NCI-H1694 treated with DMSO at 0.1 percent for 48 hours (cell line): Measurements from ENCODE around the gene ASIC2.

Experiments
- DNase-seq: peaks from one replicate; lab custom pipeline; 2025; lab: John Stamatoyannopoulos, UW

The ASIC2 gene

GRCh38 chr17:33152783-33153182 lies 140.3 kb downstream of the ASIC2 start:
- DNase-seq: no peak

- DNase-seq: no peak
These were observed 141.5 kb downstream of the ASIC2 start for GRCh38 chr17:33151565-33151964.

- no peak for DNase-seq
These were observed 147.2 kb downstream of the ASIC2 start for GRCh38 chr17:33145941-33146340.

GRCh38 chr17:33144837-33145236 lies 148.3 kb downstream of the ASIC2 start:
- DNase-seq: no peak

- DNase-seq: no peak
These were observed 150.3 kb downstream of the ASIC2 start for GRCh38 chr17:33142705-33143299.

GRCh38 chr17:33140413-33141099 lies 152.5 kb downstream of the ASIC2 start:
- no peak for DNase-seq

- no peak for DNase-seq
These were observed 154.5 kb downstream of the ASIC2 start for GRCh38 chr17:33138627-33139026.

- no peak for DNase-seq
These were observed 155.7 kb downstream of the ASIC2 start for GRCh38 chr17:33137426-33137825.

GRCh38 chr17:33135691-33136090 lies 157.4 kb downstream of the ASIC2 start:
- no peak for DNase-seq

- DNase-seq: no peak
These were observed 161.5 kb downstream of the ASIC2 start for GRCh38 chr17:33131620-33132019.

GRCh38 chr17:33127706-33128105 lies 165.4 kb downstream of the ASIC2 start:
- DNase-seq: no peak

- DNase-seq: no peak
These were observed 167.0 kb downstream of the ASIC2 start for GRCh38 chr17:33126086-33126485.

- no peak for DNase-seq
These were observed 167.5 kb downstream of the ASIC2 start for GRCh38 chr17:33125552-33125950.

- no peak for DNase-seq
These were observed 168.1 kb downstream of the ASIC2 start for GRCh38 chr17:33124871-33125551.

GRCh38 chr17:33124185-33124584 lies 168.9 kb downstream of the ASIC2 start:
- no peak for DNase-seq

- no peak for DNase-seq
These were observed 171.3 kb downstream of the ASIC2 start for GRCh38 chr17:33121756-33122155.

- DNase-seq: no peak
These were observed 171.8 kb downstream of the ASIC2 start for GRCh38 chr17:33121272-33121671.

- no peak for DNase-seq
These were observed 173.0 kb downstream of the ASIC2 start for GRCh38 chr17:33120103-33120502.

- DNase-seq: no peak
These were observed 174.6 kb downstream of the ASIC2 start for GRCh38 chr17:33118391-33119075.

- DNase-seq: no peak
These were observed 177.0 kb downstream of the ASIC2 start for GRCh38 chr17:33116021-33116551.

GRCh38 chr17:33115366-33115765 lies 177.7 kb downstream of the ASIC2 start:
- no peak for DNase-seq

- no peak for DNase-seq
These were observed 179.1 kb downstream of the ASIC2 start for GRCh38 chr17:33113991-33114370.
